Keratinocyte (primary cell): ENCODE results near the gene ACER3. TPM values are rescaled to one million over a fixed set of nuclear protein-coding genes. Genes with fewer than 3 reads are reported as not detected.

Source experiments
- DNase-seq: peaks from one replicate; pipeline ENCODE4 v3.0.0-alpha.2; 2011; ENCODE audit warnings: low read depth, missing footprints, low spot score
- FAIRE-seq: peaks from 2 replicates; lab custom pipeline; 2011; peaks lifted over from hg19 to GRCh38; lab: Jason Lieb, UNC
- H2AFZ ChIP-seq: 2 replicates; pipeline ENCODE4 v1.6.0; 2012; ENCODE audit warnings: low read length, control low read depth, inconsistent platforms; ENCODE audit not compliant: control insufficient read depth
- H3K27ac ChIP-seq: 2 replicates; pipeline ENCODE4 v1.5.1; 2011; ENCODE audit warnings: low read length; ENCODE audit not compliant: control insufficient read depth, insufficient read depth
- H3K27me3 ChIP-seq: 3 replicates; pipeline ENCODE4 v1.6.0; 2011; ENCODE audit warnings: low read length; ENCODE audit not compliant: control insufficient read depth, insufficient read depth; ENCODE audit errors: extremely low read depth
- H3K36me3 ChIP-seq, 2 experiments: 2 replicates in 1 of 2; 3 replicates in 1 of 2; pipeline ENCODE4 v1.5.1; 2011; ENCODE audit warnings: low read length in 2 of 2, mild to moderate bottlenecking in 1 of 2; ENCODE audit not compliant: control insufficient read depth in 2 of 2, insufficient read depth in 2 of 2; ENCODE audit errors: extremely low read depth in 1 of 2
- H3K4me1 ChIP-seq: 3 replicates; pipeline ENCODE4 v1.5.1; 2011; ENCODE audit warnings: low read length; ENCODE audit not compliant: control insufficient read depth, insufficient read depth; ENCODE audit errors: extremely low read depth
- H3K4me2 ChIP-seq: 3 replicates; pipeline ENCODE4 v1.6.0; 2011; ENCODE audit warnings: low read depth, low read length; ENCODE audit not compliant: control insufficient read depth, insufficient read depth; ENCODE audit errors: extremely low read depth
- H3K4me3 ChIP-seq, 3 experiments: fragments of 200-600 bp in 1 of 3; sonication (generic) in 1 of 3; 2 replicates in 2 of 3; 3 replicates in 1 of 3; pipeline ENCODE4 v1.5.1; 2011 to 2016; ENCODE audit warnings: low read length in 3 of 3, mild to moderate bottlenecking in 3 of 3, control low read depth in 2 of 3, inconsistent platforms in 1 of 3, low read depth in 1 of 3, mixed read lengths in 1 of 3, mixed run types in 1 of 3, moderate library complexity in 1 of 3; ENCODE audit not compliant: control insufficient read depth in 2 of 3, insufficient read depth in 2 of 3; ENCODE audit errors: extremely low read depth in 1 of 3
- H3K79me2 ChIP-seq: 2 replicates; pipeline ENCODE4 v1.6.0; 2012; ENCODE audit warnings: low read length; ENCODE audit not compliant: control insufficient read depth, insufficient read depth
- H3K9ac ChIP-seq: 3 replicates; pipeline ENCODE4 v1.6.0; 2011; ENCODE audit warnings: low read length; ENCODE audit not compliant: control insufficient read depth, insufficient read depth; ENCODE audit errors: extremely low read depth
- H3K9me1 ChIP-seq: 3 replicates; pipeline ENCODE4 v1.6.0; 2011; ENCODE audit warnings: low read length; ENCODE audit not compliant: control insufficient read depth, insufficient read depth; ENCODE audit errors: extremely low read depth
- H3K9me3 ChIP-seq: 2 replicates; pipeline ENCODE4 v1.5.1; 2012; ENCODE audit warnings: low read depth, low read length; ENCODE audit not compliant: control insufficient read depth
- H4K20me1 ChIP-seq: 3 replicates; pipeline ENCODE4 v1.6.0; 2011; ENCODE audit warnings: low read length; ENCODE audit not compliant: control insufficient read depth, insufficient read depth; ENCODE audit errors: extremely low read depth
- EZH2 ChIP-seq: IDR thresholded peaks from one replicate; pipeline ENCODE4 v1.6.1; 2012; ENCODE audit warnings: inconsistent platforms, mild to moderate bottlenecking, low read length, moderate library complexity
- dilution Hi-C: fragments of 300-500 bp; cut with MboI; formaldehyde crosslinking; loops from one replicate; pipeline ENCODE4 v1.7.0; 2020; ENCODE audit warnings: low sequenced_read_pairs; ENCODE audit not compliant: extremely low pct_ligation_motif_present
- polyA plus RNA-seq, 5 experiments: library from polyadenylated mRNA; depleted of rRNA in 3 of 5; stranded (reverse) in 3 of 5; stranded (forward) in 1 of 5; unstranded in 1 of 5; fragments of >200 nt; gene quantifications; 1 replicate in 1 of 5; 2 replicates in 3 of 5; 3 replicates in 1 of 5; pipeline versions ENCODE4 v1.2.1 to v1.2.3, GENCODE V29; 2011 to 2012; ENCODE audit warnings: missing spikeins in 2 of 5, low read depth in 1 of 5, low replicate concordance in 1 of 5
- TF ChIP-seq, protein P1 (sequence below), 3 experiments: IDR thresholded peaks in 1 of 3; conservative IDR thresholded peaks in 1 of 3; optimal IDR thresholded peaks in 1 of 3; 2 replicates in 2 of 3; 3 replicates in 1 of 3; pipeline versions ENCODE3 to v1.5.1; 2011; ENCODE audit warnings: low read length in 3 of 3, mild to moderate bottlenecking in 3 of 3, moderate library complexity in 2 of 3, control low read depth in 1 of 3, inconsistent platforms in 1 of 3; ENCODE audit not compliant: insufficient read depth in 2 of 3; ENCODE audit errors: extremely low read depth in 1 of 3

Gene ACER3
- polyA plus RNA-seq, 1 donor (not counting 4 experiments of a cell fraction or from before 2014, with no cell fraction given), result 55.0 TPM

GRCh38 chr11:77067861-77068443, 207.2 kb downstream of the ACER3 start:
- no peak overlapping the region for H3K4me3 ChIP-seq
- DNase-seq, result no peak
- H3K9me1 ChIP-seq, result peaks cover 2% of the 10 kb centered on the region
- TF ChIP-seq, protein P1, sequence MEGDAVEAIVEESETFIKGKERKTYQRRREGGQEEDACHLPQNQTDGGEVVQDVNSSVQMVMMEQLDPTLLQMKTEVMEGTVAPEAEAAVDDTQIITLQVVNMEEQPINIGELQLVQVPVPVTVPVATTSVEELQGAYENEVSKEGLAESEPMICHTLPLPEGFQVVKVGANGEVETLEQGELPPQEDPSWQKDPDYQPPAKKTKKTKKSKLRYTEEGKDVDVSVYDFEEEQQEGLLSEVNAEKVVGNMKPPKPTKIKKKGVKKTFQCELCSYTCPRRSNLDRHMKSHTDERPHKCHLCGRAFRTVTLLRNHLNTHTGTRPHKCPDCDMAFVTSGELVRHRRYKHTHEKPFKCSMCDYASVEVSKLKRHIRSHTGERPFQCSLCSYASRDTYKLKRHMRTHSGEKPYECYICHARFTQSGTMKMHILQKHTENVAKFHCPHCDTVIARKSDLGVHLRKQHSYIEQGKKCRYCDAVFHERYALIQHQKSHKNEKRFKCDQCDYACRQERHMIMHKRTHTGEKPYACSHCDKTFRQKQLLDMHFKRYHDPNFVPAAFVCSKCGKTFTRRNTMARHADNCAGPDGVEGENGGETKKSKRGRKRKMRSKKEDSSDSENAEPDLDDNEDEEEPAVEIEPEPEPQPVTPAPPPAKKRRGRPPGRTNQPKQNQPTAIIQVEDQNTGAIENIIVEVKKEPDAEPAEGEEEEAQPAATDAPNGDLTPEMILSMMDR (optimal IDR thresholded peaks at IDR 0.05 in 1 of 3, IDR thresholded peaks at IDR 0.05 in 1 of 3, conservative IDR thresholded peaks at IDR 0.05 in 1 of 3; ENCODE audit: extremely low read depth in 1 of 3, insufficient read depth in 2 of 3, low read length in 3 of 3), result no peak
- no peak for TF ChIP-seq EZH2
- no peaks in the 10 kb centered on the region for H4K20me1 ChIP-seq
- H3K4me2 ChIP-seq, result no peak overlapping the region
- no peak overlapping the region for H2AFZ ChIP-seq
- no peaks in the 10 kb centered on the region for H3K36me3 ChIP-seq
- peaks cover 23% of the 10 kb centered on the region for H3K27me3 ChIP-seq
- no peak overlapping the region for H3K9ac ChIP-seq
- no peaks in the 10 kb centered on the region for H3K79me2 ChIP-seq
- peaks cover 8% of the 10 kb centered on the region for H3K4me1 ChIP-seq
- no peak for FAIRE-seq
- no peak overlapping the region for H3K27ac ChIP-seq
- H3K9me3 ChIP-seq, result no peaks in the 10 kb centered on the region
- dilution Hi-C loops, result no loop called here

DNA sequence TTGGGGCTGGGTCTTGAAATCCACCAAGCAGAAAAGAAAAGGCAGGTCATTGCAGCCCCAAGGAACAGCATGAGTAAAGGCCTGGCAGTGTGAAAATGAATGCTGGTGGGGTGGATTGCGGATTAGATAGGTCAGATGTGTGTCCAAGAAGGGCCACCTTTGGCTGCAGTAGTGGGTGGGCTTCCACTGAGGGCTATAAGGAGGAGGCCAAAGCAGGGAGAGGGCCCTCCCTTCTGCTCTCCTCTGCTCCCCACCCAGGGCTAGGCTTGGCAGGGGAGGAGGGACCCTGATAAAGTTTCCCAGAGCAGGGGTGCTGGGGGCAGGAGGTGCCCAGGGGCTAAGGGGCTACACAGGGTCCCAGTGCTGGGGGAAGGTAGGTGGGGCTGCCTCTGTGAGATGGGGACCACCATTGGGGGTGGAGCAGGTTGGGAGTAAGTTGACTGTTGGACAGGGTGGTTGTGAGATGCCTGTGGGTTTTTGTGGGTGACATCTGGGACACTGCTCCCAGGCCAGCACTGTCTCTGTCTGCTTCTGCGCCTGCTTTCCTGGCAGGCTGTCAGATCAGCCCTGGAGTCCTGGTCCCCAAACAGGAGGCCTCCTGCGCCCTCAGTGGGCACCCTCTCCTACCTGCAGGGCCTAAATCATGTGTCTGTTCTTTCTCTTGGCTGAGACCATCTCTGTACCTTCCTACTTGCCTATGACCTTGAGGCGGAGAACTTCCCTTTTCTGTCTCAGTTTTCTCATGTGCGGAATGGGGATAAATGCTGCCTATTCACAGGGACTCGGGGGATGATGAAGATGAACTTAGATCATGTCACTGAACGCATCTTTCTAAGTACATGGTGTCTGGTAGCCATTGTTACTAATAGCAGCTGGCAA, 208.0 kb downstream of the ACER3 start:
- Histone ChIP-seq H3K27ac (no peak overlapping the region), H3K36me3 (no peaks in the 10 kb centered on the region), H3K9me3 (no peaks in the 10 kb centered on the region), H3K27me3 (peaks cover 23% of the 10 kb centered on the region), H3K79me2 (no peaks in the 10 kb centered on the region), H3K9me1 (peaks cover 2% of the 10 kb centered on the region), H3K4me3 (no peak overlapping the region), H2AFZ (no peak overlapping the region), H3K4me1 (peaks cover 9% of the 10 kb centered on the region), H4K20me1 (no peaks in the 10 kb centered on the region), H3K4me2 (no peak overlapping the region), H3K9ac (no peak overlapping the region)
- DNase-seq, result no peak
- dilution Hi-C loops, result no loop called here
- no peak for FAIRE-seq
- no peak for TF ChIP-seq EZH2
- TF ChIP-seq, protein P1 (optimal IDR thresholded peaks at IDR 0.05 in 1 of 3, IDR thresholded peaks at IDR 0.05 in 1 of 3, conservative IDR thresholded peaks at IDR 0.05 in 1 of 3; ENCODE audit: extremely low read depth in 1 of 3, insufficient read depth in 2 of 3, low read length in 3 of 3), result no peak
